CD14-positive monocyte (primary cell): ENCODE data around the gene LIFR. TPM values are rescaled to one million over a fixed set of nuclear protein-coding genes. Genes with fewer than 3 reads are reported as not detected.

ENCODE experiments used
- DNase-seq, 3 donors: peaks; one replicate each; pipeline ENCODE4 v3.0.0-alpha.2; 2011 to 2022
- H2AFZ ChIP-seq: 2 replicates; pipeline ENCODE4 v1.6.0; 2012; ENCODE audit warnings: mild to moderate bottlenecking, low read depth, low read length, inconsistent platforms; ENCODE audit not compliant: insufficient read depth, poor library complexity, severe bottlenecking
- H3K27ac ChIP-seq, 2 donors: 1 replicate in 1 of 2; 2 replicates in 1 of 2; pipeline ENCODE4 v1.5.1; 2012 to 2013; ENCODE audit warnings: low read length in 2 of 2, control low read depth in 1 of 2, inconsistent platforms in 1 of 2, low read depth in 1 of 2, mild to moderate bottlenecking in 1 of 2
- H3K27me3 ChIP-seq, 2 donors: one replicate each; pipeline versions ENCODE4 v1.6.0 to v1.6.1; 2011 to 2013; ENCODE audit warnings: low read length in 2 of 2; ENCODE audit not compliant: control insufficient read depth in 2 of 2, insufficient read depth in 2 of 2
- H3K36me3 ChIP-seq, 2 donors: replicated peaks in 1 of 2; 1 replicate in 1 of 2; 2 replicates in 1 of 2; pipeline versions ENCODE4 v1.5.1 to v1.6.1; 2012 to 2013; ENCODE audit warnings: low read length in 2 of 2, control low read depth in 1 of 2, inconsistent platforms in 1 of 2, mild to moderate bottlenecking in 1 of 2; ENCODE audit not compliant: insufficient read depth in 2 of 2, control insufficient read depth in 1 of 2
- H3K4me1 ChIP-seq, 2 donors: 1 replicate in 1 of 2; 2 replicates in 1 of 2; pipeline versions ENCODE4 v1.5.1 to v1.6.1; 2012 to 2013; ENCODE audit warnings: low read length in 2 of 2, control low read depth in 1 of 2, inconsistent platforms in 1 of 2, mild to moderate bottlenecking in 1 of 2, moderate library complexity in 1 of 2; ENCODE audit not compliant: insufficient read depth in 2 of 2, control insufficient read depth in 1 of 2
- H3K4me2 ChIP-seq: replicated peaks from 2 replicates; pipeline ENCODE3; 2012; ENCODE audit warnings: low read length, moderate library complexity, mild to moderate bottlenecking; ENCODE audit not compliant: poor library complexity, severe bottlenecking; ENCODE audit errors: extremely low read depth
- H3K4me3 ChIP-seq, 3 experiments: fragments of 200-600 bp in 1 of 3; sonication (generic) in 1 of 3; replicated peaks in 1 of 3; 1 replicate in 2 of 3; 2 replicates in 1 of 3; pipeline ENCODE4 v1.5.1; 2011 to 2013; ENCODE audit warnings: low read length in 3 of 3, mild to moderate bottlenecking in 3 of 3, control low read depth in 2 of 3, low read depth in 2 of 3, inconsistent platforms in 1 of 3, moderate library complexity in 1 of 3
- H3K79me2 ChIP-seq: 2 replicates; pipeline ENCODE4 v1.6.0; 2012; ENCODE audit warnings: mild to moderate bottlenecking, control low read depth, inconsistent platforms, low read length, moderate library complexity; ENCODE audit not compliant: insufficient read depth
- H3K9ac ChIP-seq: 2 replicates; pipeline ENCODE4 v1.6.0; 2017; ENCODE audit warnings: low read length, mild to moderate bottlenecking; ENCODE audit not compliant: insufficient read depth, poor library complexity, severe bottlenecking
- H3K9me3 ChIP-seq, 2 donors: replicated peaks in 1 of 2; 1 replicate in 1 of 2; 2 replicates in 1 of 2; pipeline versions ENCODE4 v1.5.1 to v1.6.1; 2012 to 2013; ENCODE audit warnings: low read length in 2 of 2, control low read depth in 1 of 2; ENCODE audit not compliant: control insufficient read depth in 1 of 2, insufficient read depth in 1 of 2
- H4K20me1 ChIP-seq: 2 replicates; pipeline ENCODE4 v1.6.0; 2012; ENCODE audit warnings: mild to moderate bottlenecking, low read length, control low read depth, moderate library complexity; ENCODE audit not compliant: insufficient read depth
- H3K27ac Mint-ChIP-seq, 7 donors: one replicate each; pipeline ENCODE4 v1.8.0; 2020; ENCODE audit warnings: mild to moderate bottlenecking in 7 of 7, mixed read lengths in 7 of 7, moderate library complexity in 6 of 7, inconsistent platforms in 2 of 7
- H3K27me3 Mint-ChIP-seq, 3 donors: one replicate each; pipeline ENCODE4 v1.8.0; 2021 to 2022; ENCODE audit warnings: low read depth in 3 of 3, mild to moderate bottlenecking in 3 of 3, mixed read lengths in 3 of 3, moderate library complexity in 3 of 3, inconsistent platforms in 1 of 3
- H3K36me3 Mint-ChIP-seq, 2 donors: one replicate each; pipeline ENCODE4 v1.8.0; 2020; ENCODE audit warnings: mixed read lengths in 2 of 2, inconsistent platforms in 1 of 2, mild to moderate bottlenecking in 1 of 2
- H3K4me1 Mint-ChIP-seq: one replicate; pipeline ENCODE4 v1.8.0; 2020; ENCODE audit warnings: mild to moderate bottlenecking, mixed read lengths
- H3K4me3 Mint-ChIP-seq, 2 donors: one replicate each; pipeline ENCODE4 v1.8.0; 2020; ENCODE audit warnings: mild to moderate bottlenecking in 2 of 2, mixed read lengths in 2 of 2, moderate library complexity in 1 of 2
- H3K9me3 Mint-ChIP-seq, 7 donors: one replicate each; pipeline ENCODE4 v1.8.0; 2020 to 2022; ENCODE audit warnings: mixed read lengths in 7 of 7, mild to moderate bottlenecking in 6 of 7, moderate library complexity in 6 of 7, inconsistent platforms in 2 of 7
- CTCF ChIP-seq: fragments of 200-600 bp; IDR thresholded peaks from one replicate; pipeline ENCODE4 v1.8.0; 2022; ENCODE audit warnings: antibody characterized with exemption, mild to moderate bottlenecking
- WGBS: methylation state at CpG from one replicate; pipeline ENCODE4 v1.1.5; 2013; ENCODE audit warnings: missing lambda C conversion rate; ENCODE audit not compliant: insufficient coverage; 5-methylcytosine and 5-hydroxymethylcytosine counted together
- intact Hi-C, 2 donors: fragments of 100-400 bp; cut with micrococcal nuclease; formaldehyde crosslinking; loops; one replicate each; pipeline versions ENCODE4 v1.15.0 to v1.15.1; 2023
- polyA plus RNA-seq, 3 donors: library from polyadenylated mRNA; depleted of rRNA in 1 of 3; unstranded in 2 of 3; stranded (reverse) in 1 of 3; fragments of 300-500 nt in 2 of 3; fragments of >200 nt in 1 of 3; fragmentation: Illumina TruSeq in 2 of 3; gene quantifications; 1 replicate in 2 of 3; 2 replicates in 1 of 3; pipeline ENCODE4 v1.2.3, GENCODE V29; 2012 to 2021

The LIFR gene
- polyA plus RNA-seq, 3 donors: not detected

- H3K27ac Mint-ChIP-seq: peak overlapping the region in 2 of 7 donors; percentile 31 to 35
- intact Hi-C loops: no loop called here
- no peaks in the 10 kb centered on the region for H3K36me3 ChIP-seq
- DNase-seq: no peak
- no peaks in the 10 kb centered on the region for H3K36me3 Mint-ChIP-seq
- H3K9me3 Mint-ChIP-seq: peaks cover 0 to 2% (median 0%) of the 10 kb centered on the region in 7 donors
- no peak overlapping the region for H3K9ac ChIP-seq
- H3K4me3 Mint-ChIP-seq: no peak overlapping the region
- no peak for TF ChIP-seq CTCF
- no peaks in the 10 kb centered on the region for H3K4me1 Mint-ChIP-seq
- H3K4me1 ChIP-seq: no peaks in the 10 kb centered on the region
- peaks cover 11 to 24% (median 13%) of the 10 kb centered on the region in 3 donors for H3K27me3 Mint-ChIP-seq
- no peaks in the 10 kb centered on the region for H4K20me1 ChIP-seq
- H3K79me2 ChIP-seq: no peaks in the 10 kb centered on the region
- H3K27me3 ChIP-seq: peaks cover 2 to 17% of the 10 kb centered on the region in 2 donors
- no peak overlapping the region for H3K4me2 ChIP-seq
- no peak overlapping the region for H3K27ac ChIP-seq
- no peak overlapping the region for H3K4me3 ChIP-seq
- no peaks in the 10 kb centered on the region for H3K9me3 ChIP-seq
- H2AFZ ChIP-seq: no peak overlapping the region
- WGBS: 93% methylated on average over 2 of the region's 5 CpGs
Observed at GRCh38 chr5:38576961-38577684, 20.7 kb upstream of the LIFR start.

GRCh38 chr5:38576442-38576841 is 20.0 kb upstream of the LIFR start:
- Histone ChIP-seq H3K4me2 (no peak overlapping the region), H3K27me3 (peaks cover 2 to 15% of the 10 kb centered on the region in 2 donors), H3K36me3 (no peaks in the 10 kb centered on the region), H3K4me1 (no peaks in the 10 kb centered on the region), H3K4me3 (no peak overlapping the region), H3K9ac (no peak overlapping the region), H4K20me1 (no peaks in the 10 kb centered on the region), H3K9me3 (no peaks in the 10 kb centered on the region), H3K27ac (no peak overlapping the region), H3K79me2 (no peaks in the 10 kb centered on the region), H2AFZ (no peak overlapping the region)
- H3K9me3 Mint-ChIP-seq: peaks cover 0 to 2% (median 0%) of the 10 kb centered on the region in 7 donors
- intact Hi-C loops: no loop called here
- H3K36me3 Mint-ChIP-seq: no peaks in the 10 kb centered on the region
- no peak overlapping the region for H3K27ac Mint-ChIP-seq
- DNase-seq: no peak
- H3K27me3 Mint-ChIP-seq: peaks cover 12 to 25% (median 13%) of the 10 kb centered on the region in 3 donors
- no peak overlapping the region for H3K4me3 Mint-ChIP-seq
- no peak for TF ChIP-seq CTCF
- no peaks in the 10 kb centered on the region for H3K4me1 Mint-ChIP-seq
- WGBS: 100% methylated on average over 2 of the region's 7 CpGs
